GM18870 (cell line): ENCODE measurements around the gene ABCA3.

Source experiments
- ATAC-seq: cut with Tn5 transposase; IDR thresholded peaks from one replicate; pipeline ENCODE4 v1.9.1; 2021; ENCODE audit warnings: moderate library complexity; ENCODE audit not compliant: unreplicated experiment

Gene ABCA3

GRCh38 chr16:2357331-2357730, 16.8 kb upstream of the ABCA3 start:
- no peak for ATAC-seq

- no peak for ATAC-seq
Observed at GRCh38 chr16:2350500-2350899, 10.0 kb upstream of the ABCA3 start.

- ATAC-seq: no peak
Observed at GRCh38 chr16:2343211-2343610, 2.7 kb upstream of the ABCA3 start.

GRCh38 chr16:2341456-2342447, 1.2 kb upstream of the ABCA3 start:
- no peak for ATAC-seq

- ATAC-seq: no peak
Observed at GRCh38 chr16:2339521-2340484, 725 bp downstream of the ABCA3 start.

- no peak for ATAC-seq
Observed at GRCh38 chr16:2337431-2338296, 2.9 kb downstream of the ABCA3 start.

- ATAC-seq: no peak
Observed at GRCh38 chr16:2335286-2335895, 5.1 kb downstream of the ABCA3 start.

GRCh38 chr16:2333772-2334379, 6.7 kb downstream of the ABCA3 start:
- no peak for ATAC-seq

- no peak for ATAC-seq
Observed at GRCh38 chr16:2333231-2333630, 7.3 kb downstream of the ABCA3 start.

GRCh38 chr16:2331931-2332267, 8.6 kb downstream of the ABCA3 start:
- no peak for ATAC-seq

- no peak for ATAC-seq
Observed at GRCh38 chr16:2331199-2331930, 9.2 kb downstream of the ABCA3 start.

GRCh38 chr16:2329532-2329931, 11.0 kb downstream of the ABCA3 start:
- ATAC-seq: no peak

- no peak for ATAC-seq
Observed at GRCh38 chr16:2328428-2328827, 12.1 kb downstream of the ABCA3 start.

GRCh38 chr16:2326191-2326590, 14.3 kb downstream of the ABCA3 start:
- no peak for ATAC-seq

GRCh38 chr16:2325791-2326190, 14.7 kb downstream of the ABCA3 start:
- ATAC-seq: no peak

- no peak for ATAC-seq
Observed at GRCh38 chr16:2325181-2325580, 15.3 kb downstream of the ABCA3 start.

GRCh38 chr16:2324296-2324859, 16.1 kb downstream of the ABCA3 start:
- ATAC-seq: no peak

GRCh38 chr16:2323701-2324100, 16.8 kb downstream of the ABCA3 start:
- no peak for ATAC-seq

- ATAC-seq: no peak
Observed at GRCh38 chr16:2319606-2320005, 20.9 kb downstream of the ABCA3 start.
